Right cardiac atrium (tissue), 5 donors: ENCODE data around the gene WBP4. TPM values are rescaled to one million over a fixed set of nuclear protein-coding genes. Genes with fewer than 3 reads are reported as not detected.
"Not testable (repeated sequence)": the region's sequence is repeated elsewhere in the genome, so short reads cannot be mapped to it uniquely, and the experiment has no call there.

Source experiments
- ATAC-seq, 2 donors: fragments of 200-7000 bp; cut with Tn5 transposase; one replicate each; pipeline versions ENCODE4 v1.8.0 to v1.9.1; 2020; ENCODE audit warnings: moderate library complexity in 2 of 2, mild to moderate bottlenecking in 1 of 2
- DNase-seq, 3 donors: peaks; one replicate each; pipeline ENCODE4 v3.0.0-alpha.2; 2020
- H3K27ac ChIP-seq: one replicate; pipeline ENCODE4 v1.5.1; 2013; ENCODE audit warnings: mild to moderate bottlenecking, low read length, control low read depth, moderate library complexity
- H3K27me3 ChIP-seq: one replicate; pipeline ENCODE4 v1.6.1; 2013; ENCODE audit not compliant: control insufficient read depth, insufficient read depth
- H3K4me1 ChIP-seq: one replicate; pipeline ENCODE4 v1.6.1; 2013; ENCODE audit warnings: low read length; ENCODE audit not compliant: control insufficient read depth, insufficient read depth
- H3K4me3 ChIP-seq: one replicate; pipeline ENCODE4 v1.5.1; 2013; ENCODE audit warnings: low read length, control low read depth
- H3K9me3 ChIP-seq: one replicate; pipeline ENCODE4 v1.6.1; 2013; ENCODE audit warnings: low read length; ENCODE audit not compliant: control insufficient read depth
- WGBS: extraction: QIAGEN DNeasy Blood & Tissue Kit; methylation state at CpG from one replicate; pipeline ENCODE4 v1.1.7; 2013; 5-methylcytosine and 5-hydroxymethylcytosine counted together
- intact Hi-C, 4 donors: fragments of 100-400 bp; cut with DNase I; formaldehyde crosslinking; loops; one replicate each; pipeline versions ENCODE4 v1.11.0 to v1.14.0; 2022 to 2023
- microRNA-seq, 2 donors: library from miRNA; unstranded; fragments of <30 nt; microRNA quantifications; one replicate each; pipeline ENCODE4 v1.2.0, GENCODE V29; 2020 to 2021
- polyA plus RNA-seq: library from polyadenylated mRNA; stranded (reverse); fragments of 200-250 nt; gene quantifications from one replicate; pipeline ENCODE4 v1.2.3, GENCODE V29; 2013
- total RNA-seq, 4 donors: library from RNA; stranded (reverse); fragmentation: NEBNext Ultra II Directional; extraction: Animal tissue kit (Norgen Biotek cat#: 25700); gene quantifications; one replicate each; pipeline ENCODE4 v1.2.1, GENCODE V29; 2021
- donor health status: healthy with polysubstance abuse.
- donor health status: DM: no; HTN: yes; CAD: no.
- donor health status: DM: no; HTN: no; CAD: no.
- donor health status: DM: no; HTN: yes; CAD: no; lungs with severe emphysema.
- donor health status: DM: yes; HTN: yes; CAD: no.

The WBP4 gene
- total and polyA plus RNA-seq, 5 donors = 16.6 to 21.0 (median 17.0) TPM

DNA sequence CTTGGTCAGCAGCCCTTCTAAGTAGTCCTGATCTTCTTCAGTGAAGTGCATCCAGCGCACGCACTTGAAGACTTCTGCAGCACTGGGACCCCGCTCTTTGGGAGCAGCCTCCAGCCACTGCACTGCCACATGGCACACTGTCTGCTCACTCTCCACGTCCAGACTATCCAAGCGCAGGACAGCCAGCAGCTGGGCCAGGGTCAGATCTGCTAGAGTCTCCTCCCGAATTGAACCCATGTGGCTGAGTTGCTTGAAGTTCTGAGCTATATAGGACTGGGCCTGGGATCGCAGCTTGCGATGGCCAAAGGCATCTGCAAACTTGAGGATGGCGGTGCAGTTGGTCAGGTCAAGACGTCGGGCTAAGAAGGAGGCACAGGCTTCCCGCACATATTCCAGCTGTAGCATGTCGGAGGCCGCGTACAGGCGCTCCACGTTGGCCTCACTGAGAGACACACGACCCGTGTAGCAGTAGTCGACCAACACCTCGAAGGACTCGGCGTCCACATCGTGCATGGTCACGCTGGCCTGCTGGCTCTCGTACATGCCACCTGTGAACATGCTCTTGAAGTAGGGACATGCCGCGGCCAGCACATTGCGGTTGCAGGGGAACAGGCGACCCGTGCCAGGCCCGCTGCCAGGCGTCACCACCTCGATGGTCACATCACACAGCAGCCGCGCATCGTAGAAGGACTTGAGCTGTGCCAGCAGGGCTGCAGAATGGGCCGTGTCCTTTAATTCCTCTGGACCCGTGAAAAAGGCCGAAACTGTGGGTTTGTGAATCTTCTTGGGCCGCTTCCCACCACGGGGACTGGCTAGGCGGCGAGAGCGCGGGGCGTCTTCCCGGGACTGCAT is 70.6 kb downstream of the WBP4 start:
- not testable (repeated sequence) for H3K9me3 ChIP-seq
- DNase-seq = peak in 1 of 3 donors; percentile 79

DNA sequence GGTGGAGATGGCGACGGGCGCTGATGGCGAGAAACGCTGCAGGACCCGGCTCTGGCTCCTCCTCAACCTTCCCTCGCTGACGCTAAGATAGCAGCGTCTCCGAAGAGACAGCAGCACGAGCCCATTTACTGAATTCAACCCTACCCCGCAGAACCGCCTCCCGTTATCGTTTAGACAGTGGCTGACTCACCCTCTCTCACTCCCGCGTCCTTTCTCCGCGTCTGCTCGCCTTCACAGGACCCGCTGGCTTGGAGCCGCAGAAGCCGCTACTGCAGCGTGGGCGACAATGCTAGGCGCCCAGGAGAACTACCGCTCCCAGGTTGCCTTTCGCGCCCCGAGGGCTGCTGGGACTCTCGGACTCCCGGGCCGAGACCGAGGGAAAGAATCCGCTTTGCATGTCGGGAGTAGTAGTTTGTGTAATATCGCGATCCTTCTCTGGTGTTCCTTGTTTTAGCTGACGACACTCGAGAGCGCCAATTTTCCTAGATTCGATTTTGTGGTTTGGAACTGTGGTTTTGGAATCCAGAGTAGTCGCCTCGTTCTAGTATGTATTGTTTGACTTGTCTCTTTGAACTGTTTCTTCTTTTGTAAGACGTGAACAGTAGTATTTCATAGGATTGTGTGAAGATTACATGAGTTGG is 71.3 kb downstream of the WBP4 start, which contains the start of gene KBTBD6:
Gene KBTBD6 (minus strand): TSS at position 291 of the 641 bp plus-strand sequence. CDS start 291 bp downstream, outside the sequence.
- peaks cover 9% of the 10 kb centered on the region for H3K4me1 ChIP-seq
- peak within 1 kb of the TSS; percentile 67 for H3K4me3 ChIP-seq
- no peaks in the 10 kb centered on the region for H3K27me3 ChIP-seq
- intact Hi-C loops = loop anchor here (5.0 to 10.0 kb wide), 2 partner anchors 60 to 62 kb away; partner anchors contain the start of gene KBTBD7 (in 4 of the 4)
- DNase-seq (peak; percentile 97 to 98 (median 98)), ATAC-seq (peak; percentile 99)
- no peaks in the 10 kb centered on the region for H3K9me3 ChIP-seq
- WGBS = under 1% methylated on average over 45 of the region's 45 CpGs
- H3K27ac ChIP-seq = peak within 1 kb of the TSS; percentile 85

More for the DNA sequence above, 70.6 kb downstream of the WBP4 start:
- peak overlapping the region; percentile 67 for H3K4me3 ChIP-seq
- peak; percentile 46 to 48 for ATAC-seq
- peaks cover 11% of the 10 kb centered on the region for H3K4me1 ChIP-seq
- H3K27me3 ChIP-seq = not testable (repeated sequence)
- intact Hi-C loops = loop anchor here (5.0 to 10.0 kb wide), 2 partner anchors 60 to 63 kb away; partner anchors contain the start of gene KBTBD7 (in 4 of the 4)
- WGBS = 27% methylated on average over 48 of the region's 48 CpGs
- H3K27ac ChIP-seq = peak overlapping the region; percentile 85

Small RNA genes within 50 kb of the gene (microRNA-seq; reads per million reads assigned to microRNA genes)
- 0 reads per million in 2 donors for gene MIR3168

Other genes starting within 250 kb of the WBP4 start
- gene ELF1, start 42.2 kb upstream of the WBP4 start, total RNA-seq = 10 to 100 TPM; 41.3 to 57.1 (median 45.6) TPM
- gene ELF1, start 42.2 kb upstream of the WBP4 start, polyA plus RNA-seq = 16.6 TPM
- 10 to 100 TPM in 3 of 4 donors, 1 to 10 TPM in 1; 8.7 to 15.7 (median 14.2) TPM for gene KBTBD6, start 71.3 kb downstream of the WBP4 start, total RNA-seq
- 6.6 TPM for gene KBTBD6, start 71.3 kb downstream of the WBP4 start, polyA plus RNA-seq
- 1 to 10 TPM; 5.6 to 9.5 (median 8.9) TPM for gene KBTBD7, start 133.1 kb downstream of the WBP4 start, total RNA-seq
- 3.6 TPM for gene KBTBD7, start 133.1 kb downstream of the WBP4 start, polyA plus RNA-seq
- 10 to 100 TPM; 11.0 to 14.3 (median 12.3) TPM for gene MTRF1, start 202.1 kb downstream of the WBP4 start, total RNA-seq
- 12.6 TPM for gene MTRF1, start 202.1 kb downstream of the WBP4 start, polyA plus RNA-seq
- gene NAA16, start 249.8 kb downstream of the WBP4 start, total RNA-seq = 10 to 100 TPM; 10.3 to 14.2 (median 13.4) TPM
- gene NAA16, start 249.8 kb downstream of the WBP4 start, polyA plus RNA-seq = 6.3 TPM